ENCODE data around the gene CUX1. TPM values are rescaled to one million over a fixed set of nuclear protein-coding genes. Genes with fewer than 3 reads are reported as not detected.

CUX1 gene
- total and polyA plus RNA-seq, 2 of the 13 experiments (the other 11 are each of a cell fraction or from before 2014, with no cell fraction given), result 13.7 to 14.9 TPM

DNA sequence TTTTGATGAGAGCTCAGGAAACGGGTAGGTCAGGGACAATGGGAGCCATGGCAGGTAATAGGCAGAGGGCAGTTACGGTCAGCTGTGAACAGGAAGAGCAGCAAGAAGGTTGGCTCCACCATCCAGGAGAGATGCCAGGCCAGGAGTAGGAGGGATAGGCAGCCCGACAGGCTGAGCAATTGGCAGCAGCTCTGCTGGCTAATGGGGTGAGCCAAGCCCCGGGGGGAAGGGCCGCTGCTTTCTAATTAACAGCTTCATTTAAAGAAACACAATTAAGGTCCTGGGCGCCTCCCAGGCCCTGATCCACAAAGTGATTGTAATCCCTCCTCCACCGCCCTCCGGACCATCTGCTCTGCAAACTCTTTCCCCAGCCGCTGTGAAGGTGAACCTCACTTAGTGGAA is 493.0 kb downstream of the CUX1 start:
- in situ Hi-C loops (cut with HindIII; ENCODE audit: extremely low pct_ligation_motif_present, low pct_unique_long_range_greater_than_20kb), result no loop called here
- no peak overlapping the region for H3K9ac ChIP-seq (ENCODE audit: insufficient read depth, low read depth, low read length)
- ATAC-seq (no peak), FAIRE-seq (no peak), DNase-seq (ENCODE audit: low spot score) (no peak)
- CTCF ChIA-PET (ENCODE audit: low intra/inter-chr PET ratio, low total read pairs), result no interaction called here
- peaks cover 26% of the 10 kb centered on the region for H3K4me1 ChIP-seq (ENCODE audit: insufficient read depth, low read length)
- H3K79me2 ChIP-seq (ENCODE audit: insufficient read depth, low read length), result no peaks in the 10 kb centered on the region
- intact Hi-C loops (cut with micrococcal nuclease; ENCODE audit: unreplicated experiment), result no loop called here
- no TSS peak for BruUV-seq (replicated peaks)
- no peak overlapping the region for H3K27ac ChIP-seq (ENCODE audit: extremely low read length, insufficient read depth, low read length)
- H3K9me3 ChIP-seq (ENCODE audit: low read length), result no peaks in the 10 kb centered on the region
- POLR2A ChIA-PET, result no interaction called here
- no peaks in the 10 kb centered on the region for H4K20me1 ChIP-seq (ENCODE audit: insufficient read depth, low read length)
- H2AFZ ChIP-seq (ENCODE audit: low read length), result no peak overlapping the region
- no peaks in the 10 kb centered on the region for H3K27me3 ChIP-seq (ENCODE audit: control insufficient read depth in 1 of 2, insufficient read depth in 2 of 2, low read length in 2 of 2)
- H3K36me3 ChIP-seq (replicated peaks in 1 of 2; ENCODE audit: control insufficient read depth in 1 of 2, insufficient read depth in 2 of 2, low read length in 2 of 2), result no peaks in the 10 kb centered on the region
- WGBS (ENCODE audit: low lambda C conversion rate), result 96% methylated on average over 9 of the region's 9 CpGs
- TF ChIP-seq PRMT3 (CRISPR knock-in tag; IDR thresholded peaks at IDR 0.05; ENCODE audit: borderline replicate concordance, low read depth) (no peak), HHEX (CRISPR knock-in tag; IDR thresholded peaks at IDR 0.05) (no peak), ZNF451 (CRISPR knock-in tag; IDR thresholded peaks at IDR 0.05) (no peak), SOX5 (CRISPR knock-in tag; IDR thresholded peaks at IDR 0.05; ENCODE audit: borderline replicate concordance) (no peak)
- H3K4me3 ChIP-seq (replicated peaks in 1 of 3; ENCODE audit: insufficient read depth in 1 of 3, low read depth in 2 of 3, low read length in 3 of 3), result no peak overlapping the region
- H3K4me2 ChIP-seq (ENCODE audit: low read depth, low read length), result no peak overlapping the region

DNA sequence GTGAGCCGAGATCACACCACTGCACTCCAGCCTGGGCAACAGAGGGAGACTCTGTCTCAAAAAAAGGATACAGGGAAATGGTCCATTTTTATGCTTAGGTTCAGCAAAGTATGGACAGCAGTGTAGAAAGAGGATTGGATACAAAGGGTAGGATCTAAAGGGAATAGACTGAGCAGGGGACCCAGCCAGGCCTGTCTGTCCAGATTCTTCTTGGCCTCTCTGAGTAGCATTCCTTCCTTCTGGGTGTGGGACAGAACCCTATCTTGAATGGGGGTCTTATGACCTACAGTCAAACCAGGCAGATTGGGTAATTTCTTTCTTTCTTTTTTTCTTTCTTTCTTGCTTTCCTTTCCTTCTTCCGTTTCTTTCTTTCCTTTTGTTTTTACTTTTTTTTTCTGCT is 494.9 kb downstream of the CUX1 start:
- Histone ChIP-seq H3K9me3 (ENCODE audit: low read length) (no peaks in the 10 kb centered on the region), H3K27ac (ENCODE audit: extremely low read length, insufficient read depth, low read length) (no peak overlapping the region), H3K79me2 (ENCODE audit: insufficient read depth, low read length) (no peaks in the 10 kb centered on the region), H3K4me3 (replicated peaks in 1 of 3; ENCODE audit: insufficient read depth in 1 of 3, low read depth in 2 of 3, low read length in 3 of 3) (no peak overlapping the region), H3K27me3 (ENCODE audit: control insufficient read depth in 1 of 2, insufficient read depth in 2 of 2, low read length in 2 of 2) (no peaks in the 10 kb centered on the region), H4K20me1 (ENCODE audit: insufficient read depth, low read length) (no peaks in the 10 kb centered on the region), H3K36me3 (replicated peaks in 1 of 2; ENCODE audit: control insufficient read depth in 1 of 2, insufficient read depth in 2 of 2, low read length in 2 of 2) (no peaks in the 10 kb centered on the region), H3K4me1 (ENCODE audit: insufficient read depth, low read length) (peaks cover 7% of the 10 kb centered on the region), H3K4me2 (ENCODE audit: low read depth, low read length) (no peak overlapping the region), H3K9ac (ENCODE audit: insufficient read depth, low read depth, low read length) (no peak overlapping the region), H2AFZ (ENCODE audit: low read length) (no peak overlapping the region)
- TF ChIP-seq ZFP36 (IDR thresholded peaks at IDR 0.05; ENCODE audit: borderline replicate concordance, low read depth, low read length, partially characterized antibody) (no peak), HNF4A (CRISPR knock-in tag; IDR thresholded peaks at IDR 0.05) (no peak), MED1 (CRISPR knock-in tag; IDR thresholded peaks at IDR 0.05) (no peak), ZNF546 (CRISPR knock-in tag; conservative IDR thresholded peaks at IDR 0.05) (no peak), ZNF530 (CRISPR knock-in tag; IDR thresholded peaks at IDR 0.05; ENCODE audit: low read depth) (no peak), SP140L (CRISPR knock-in tag; IDR thresholded peaks at IDR 0.05; ENCODE audit: borderline replicate concordance) (no peak), ZNF367 (CRISPR knock-in tag; IDR thresholded peaks at IDR 0.05; ENCODE audit: borderline replicate concordance) (no peak), ZNF441 (CRISPR knock-in tag; IDR thresholded peaks at IDR 0.05; ENCODE audit: borderline replicate concordance) (no peak)
- TF ChIP-seq, protein P1, sequence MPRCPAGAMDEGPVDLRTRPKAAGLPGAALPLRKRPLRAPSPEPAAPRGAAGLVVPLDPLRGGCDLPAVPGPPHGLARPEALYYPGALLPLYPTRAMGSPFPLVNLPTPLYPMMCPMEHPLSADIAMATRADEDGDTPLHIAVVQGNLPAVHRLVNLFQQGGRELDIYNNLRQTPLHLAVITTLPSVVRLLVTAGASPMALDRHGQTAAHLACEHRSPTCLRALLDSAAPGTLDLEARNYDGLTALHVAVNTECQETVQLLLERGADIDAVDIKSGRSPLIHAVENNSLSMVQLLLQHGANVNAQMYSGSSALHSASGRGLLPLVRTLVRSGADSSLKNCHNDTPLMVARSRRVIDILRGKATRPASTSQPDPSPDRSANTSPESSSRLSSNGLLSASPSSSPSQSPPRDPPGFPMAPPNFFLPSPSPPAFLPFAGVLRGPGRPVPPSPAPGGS (CRISPR knock-in tag; IDR thresholded peaks at IDR 0.05), result no peak
- TF ChIP-seq, protein P2, sequence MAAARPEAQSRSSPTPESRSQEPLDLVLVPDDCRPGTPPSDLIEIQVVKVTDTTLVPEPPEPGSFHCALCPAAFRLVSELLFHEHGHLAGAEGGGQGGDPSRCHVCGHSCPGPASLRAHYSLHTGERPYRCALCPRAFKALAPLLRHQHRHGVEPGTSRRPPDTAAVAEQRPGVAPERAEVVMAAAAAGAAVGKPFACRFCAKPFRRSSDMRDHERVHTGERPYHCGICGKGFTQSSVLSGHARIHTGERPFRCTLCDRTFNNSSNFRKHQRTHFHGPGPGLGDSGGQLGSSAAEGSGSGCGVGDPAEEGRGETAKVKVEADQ (CRISPR knock-in tag; IDR thresholded peaks at IDR 0.05; ENCODE audit: borderline replicate concordance), result no peak
- intact Hi-C loops (cut with micrococcal nuclease; ENCODE audit: unreplicated experiment) (no loop called here), in situ Hi-C loops (cut with HindIII; ENCODE audit: extremely low pct_ligation_motif_present, low pct_unique_long_range_greater_than_20kb) (no loop called here)
- ChIA-PET POLR2A (no interaction called here), CTCF (ENCODE audit: low intra/inter-chr PET ratio, low total read pairs) (no interaction called here)
- 89% methylated on average over 2 of the region's 2 CpGs for WGBS (ENCODE audit: low lambda C conversion rate)
- DNase-seq (ENCODE audit: low spot score) (no peak), FAIRE-seq (no peak), ATAC-seq (no peak)
- BruUV-seq (replicated peaks), result no TSS peak
